ENCODE data around the gene GLTP. TPM values are rescaled to one million over a fixed set of nuclear protein-coding genes. Genes with fewer than 3 reads are reported as not detected.
"Not testable (repeated sequence)": the region's sequence is repeated elsewhere in the genome, so short reads cannot be mapped to it uniquely, and the experiment has no call there.

The GLTP gene
- total and polyA plus RNA-seq, 2 of the 4 experiments (the other 2 are of a cell fraction), result 34.4 to 58.4 TPM

GRCh38 chr12:109862491-109862890, 17.9 kb downstream of the GLTP start:
- DNase-seq; H4K8ac ChIP-seq (ENCODE audit: low read depth in 2 of 2, low read length in 2 of 2); in situ Hi-C loops (cut with MboI; ENCODE audit: low sequenced_read_pairs); H3K23ac ChIP-seq (ENCODE audit: low read depth, low read length); intact Hi-C loops (cut with micrococcal nuclease); H3K4me2 ChIP-seq (ENCODE audit: low read depth, low read length); H3K18ac ChIP-seq (ENCODE audit: low read depth, low read length); BruUV-seq (replicated peaks); ATAC-seq (ENCODE audit: low read depth); H3K14ac ChIP-seq (replicated peaks; ENCODE audit: low read depth, low read length); H3K4me3 ChIP-seq (ENCODE audit: insufficient read depth, low read depth, low read length); H2AFZ ChIP-seq (replicated peaks; ENCODE audit: low read length, poor library complexity); H3K4ac ChIP-seq (ENCODE audit: low read depth, low read length); H2AK9ac ChIP-seq (replicated peaks; ENCODE audit: low read depth, low read length, poor library complexity); H2BK5ac ChIP-seq (ENCODE audit: low read depth, low read length, poor library complexity, severe bottlenecking); H3K27me3 ChIP-seq (ENCODE audit: control insufficient read depth, insufficient read depth, low read length); H2BK20ac ChIP-seq (ENCODE audit: low read depth, low read length); H4K91ac ChIP-seq (ENCODE audit: insufficient read depth, low read depth, low read length); dilution Hi-C loops (cut with HindIII; ENCODE audit: low sequenced_read_pairs, unreplicated experiment); H2BK15ac ChIP-seq (ENCODE audit: low read depth, low read length); H3K4me1 ChIP-seq (ENCODE audit: control insufficient read depth, insufficient read depth, low read length); H3K56ac ChIP-seq (ENCODE audit: extremely low read depth, insufficient read depth, low read length); H3K9ac ChIP-seq (ENCODE audit: low read depth, low read length); H3K27ac ChIP-seq (ENCODE audit: insufficient read depth, low read length); H4K5ac ChIP-seq (ENCODE audit: low read depth, low read length); POLR2A ChIA-PET (ENCODE audit: unreplicated experiment); H2BK120ac ChIP-seq (ENCODE audit: low read depth, low read length); H2AK5ac ChIP-seq (ENCODE audit: low read depth, low read length); H3K9me3 ChIP-seq (ENCODE audit: control insufficient read depth, insufficient read depth, low read length); CTCF ChIA-PET: not testable (repeated sequence)
- Histone ChIP-seq H3K79me1 (ENCODE audit: low read depth in 1 of 2, low read length in 2 of 2) (peaks cover 11 to 54% of the 10 kb centered on the region in 2 experiments; a peak in 3 of 4 replicates), H4K20me1 (ENCODE audit: insufficient read depth, low read length) (peaks cover 29% of the 10 kb centered on the region), H3K36me3 (ENCODE audit: control insufficient read depth, insufficient read depth, low read length) (peaks cover 13% of the 10 kb centered on the region), H3K9me1 (ENCODE audit: insufficient read depth, low read length) (peaks cover 17% of the 10 kb centered on the region)
- WGBS, 2 experiments (ENCODE audit: extremely low coverage in 2 of 2, insufficient read length in 1 of 2), result 92% methylated on average over 2 of the region's 9 CpGs; no CpG with 5 or more reads in 1 of the 2 experiments
